K562 (cell line): ENCODE results near the gene CARD11. TPM values are rescaled to one million over a fixed set of nuclear protein-coding genes. Genes with fewer than 3 reads are reported as not detected.

Source experiments
- ATAC-seq: fragments of 200-7000 bp; cut with Tn5 transposase; 3 replicates; pipeline ENCODE4 v1.9.1; 2020; ENCODE audit warnings: moderate library complexity
- BruUV-seq: library from RNA; stranded (reverse); fragments of 400-500 nt; replicated peaks from 2 replicates; lab custom pipeline; 2021; lab: Mats Ljungman, UMichigan
- CTCF ChIA-PET: fragments of 300-600 bp; formaldehyde crosslinking; extraction: SDS; loops from one replicate; lab custom pipeline; 2021; ENCODE audit warnings: low intra/inter-chr PET ratio; lab: Yijun Ruan, JAX
- POLR2A ChIA-PET: fragments of 300-600, 350-650 bp; sonication (Branson Sonifier 250); formaldehyde crosslinking; extraction: SDS; loops from one replicate; lab custom pipeline; 2021; ENCODE audit warnings: antibody characterized with exemption, inconsistent platforms; lab: Yijun Ruan, JAX
- DNase-seq, 4 experiments: peaks; one replicate each; pipeline versions ENCODE4 v3.0.0 to v3.0.0-alpha.2; 2011 to 2018; ENCODE audit warnings: low spot score in 3 of 4, mixed read lengths in 3 of 4; ENCODE audit errors: extremely low read depth in 1 of 4
- FAIRE-seq: peaks from 2 replicates; lab custom pipeline; 2011; peaks lifted over from hg19 to GRCh38; lab: Jason Lieb, UNC
- H2AFZ ChIP-seq: 2 replicates; pipeline ENCODE4 v1.6.0; 2011; ENCODE audit warnings: low read depth, low read length, control low read depth, inconsistent platforms
- H3K27ac ChIP-seq: fragments of 200-600 bp; 3 replicates; pipeline ENCODE4 v1.8.0; 2011; ENCODE audit warnings: low read depth, mild to moderate bottlenecking, control low read depth, inconsistent platforms, low read length, moderate library complexity, mixed read lengths; ENCODE audit errors: extremely low read depth
- H3K27me3 ChIP-seq, 2 experiments: fragments of 300-600 bp in 1 of 2; 2 replicates in 1 of 2; 3 replicates in 1 of 2; pipeline versions ENCODE4 v1.6.0 to v1.8.0; 2011; ENCODE audit warnings: inconsistent platforms in 2 of 2, low read length in 2 of 2, mild to moderate bottlenecking in 1 of 2, mixed read lengths in 1 of 2, moderate library complexity in 1 of 2; ENCODE audit not compliant: control insufficient read depth in 2 of 2, insufficient read depth in 2 of 2
- H3K36me3 ChIP-seq: fragments of 300-600 bp; 3 replicates; pipeline ENCODE4 v1.8.0; 2011; ENCODE audit warnings: mild to moderate bottlenecking, low read length, inconsistent platforms; ENCODE audit not compliant: control insufficient read depth, insufficient read depth
- H3K4me1 ChIP-seq, 2 experiments: fragments of 200-600 bp in 1 of 2; replicated peaks in 1 of 2; 2 replicates in 1 of 2; 3 replicates in 1 of 2; pipeline versions ENCODE4 v1.5.1 to v1.8.0; 2011; ENCODE audit warnings: inconsistent platforms in 2 of 2, low read length in 2 of 2, mild to moderate bottlenecking in 1 of 2, mixed read lengths in 1 of 2, moderate library complexity in 1 of 2; ENCODE audit not compliant: control insufficient read depth in 2 of 2, insufficient read depth in 2 of 2
- H3K4me2 ChIP-seq: 2 replicates; pipeline ENCODE4 v1.6.1; 2011; ENCODE audit warnings: low read length, control low read depth, inconsistent platforms, mixed read lengths; ENCODE audit not compliant: insufficient read depth
- H3K4me3 ChIP-seq: fragments of 200-600 bp; sonication (generic), shearing (Covaris generic); 2 replicates; pipeline ENCODE4 v1.5.1; 2016; ENCODE audit warnings: control low read depth, inconsistent platforms
- H3K79me2 ChIP-seq: fragments of 200-600 bp; 3 replicates; pipeline ENCODE4 v1.8.0; 2011; ENCODE audit warnings: low read length, inconsistent platforms; ENCODE audit not compliant: control insufficient read depth, insufficient read depth
- H3K9ac ChIP-seq, 2 experiments: 2 replicates each; pipeline versions ENCODE4 v1.6.0 to v1.6.1; 2011; ENCODE audit warnings: low read depth in 2 of 2, low read length in 2 of 2, control low read depth in 1 of 2, inconsistent platforms in 1 of 2, mild to moderate bottlenecking in 1 of 2, mixed read lengths in 1 of 2; ENCODE audit not compliant: insufficient read depth in 1 of 2
- H3K9me1 ChIP-seq: one replicate; pipeline ENCODE4 v1.6.0; 2011; ENCODE audit warnings: inconsistent platforms, mild to moderate bottlenecking, low read length, moderate library complexity; ENCODE audit not compliant: control insufficient read depth, insufficient read depth
- H3K9me3 ChIP-seq: replicated peaks from 2 replicates; pipeline ENCODE4 v1.5.1; 2011; ENCODE audit warnings: low read depth, low read length, inconsistent platforms; ENCODE audit not compliant: control insufficient read depth, insufficient read depth
- H4K20me1 ChIP-seq: replicated peaks from 2 replicates; pipeline ENCODE4 v1.6.1; 2011; ENCODE audit warnings: low read length, inconsistent platforms, mixed read lengths; ENCODE audit not compliant: control insufficient read depth, insufficient read depth
- BACH1 ChIP-seq: fragments of 200-800 bp; sonication (Bioruptor generic); IDR thresholded peaks from 2 replicates; pipeline ENCODE4 v1.6.1; 2016; ENCODE audit warnings: missing genetic modification characterization, missing compliant biosample characterization
- CBX8 ChIP-seq: fragments of 200-600 bp; sonication (generic); IDR thresholded peaks from 2 replicates; pipeline ENCODE4 v1.6.1; 2012; ENCODE audit warnings: borderline replicate concordance, mixed run types, low read depth, mild to moderate bottlenecking, moderate library complexity, mixed read lengths, low read length, control low read depth, inconsistent platforms; ENCODE audit not compliant: poor library complexity, severe bottlenecking; ENCODE audit errors: extremely low read depth
- DACH1 ChIP-seq: fragments of 450-650 bp; IDR thresholded peaks from 2 replicates; pipeline ENCODE4 v1.6.1; 2018; ENCODE audit not compliant: partially characterized antibody
- E2F1 ChIP-seq: sonication (generic); formaldehyde crosslinking; IDR thresholded peaks from 2 replicates; pipeline ENCODE4 v1.8.1; 2023; ENCODE audit warnings: mild to moderate bottlenecking, missing genetic modification reagents, moderate library complexity
- HBP1 ChIP-seq: fragments of 450-650 bp; formaldehyde crosslinking; IDR thresholded peaks from 2 replicates; pipeline ENCODE4 v1.4.0; 2022; ENCODE audit warnings: missing genetic modification characterization
- IRF2 ChIP-seq: sonication (generic); formaldehyde crosslinking; IDR thresholded peaks from 2 replicates; pipeline ENCODE4 v1.8.1; 2022; ENCODE audit warnings: mild to moderate bottlenecking, missing genetic modification reagents
- KLF1 ChIP-seq: fragments of 450-650 bp; IDR thresholded peaks from 2 replicates; pipeline ENCODE4 v1.6.1; 2016; ENCODE audit warnings: missing genetic modification characterization, missing compliant biosample characterization
- MYBL2 ChIP-seq, 2 experiments: fragments of 450-650 bp in 1 of 2; sonication (generic) in 1 of 2; formaldehyde crosslinking in 1 of 2; IDR thresholded peaks; 2 replicates each; pipeline versions ENCODE4 v1.6.1 to v1.8.1; 2017 to 2022; ENCODE audit warnings: borderline replicate concordance in 1 of 2, inconsistent platforms in 1 of 2, low read depth in 1 of 2, mild to moderate bottlenecking in 1 of 2, missing genetic modification reagents in 1 of 2, moderate library complexity in 1 of 2
- NFIC ChIP-seq: fragments of 450-650 bp; IDR thresholded peaks from 2 replicates; pipeline ENCODE4 v1.6.1; 2017; ENCODE audit warnings: mild to moderate bottlenecking, inconsistent platforms
- POU5F1 ChIP-seq: fragments of 150-350 bp; IDR thresholded peaks from 2 replicates; pipeline ENCODE4 v1.6.1; 2014; ENCODE audit warnings: borderline replicate concordance, low read length, low read depth, mild to moderate bottlenecking; ENCODE audit not compliant: partially characterized antibody
- PRPF4 ChIP-seq: fragments of 200-400 bp; formaldehyde crosslinking; IDR thresholded peaks from one replicate; pipeline ENCODE4 v1.6.1; 2017; ENCODE audit warnings: low read length, low read depth, mild to moderate bottlenecking; ENCODE audit not compliant: insufficient read depth, poor library complexity, severe bottlenecking
- TCF3 ChIP-seq: sonication (generic); formaldehyde crosslinking; IDR thresholded peaks from 2 replicates; pipeline ENCODE4 v1.4.0; 2020; ENCODE audit warnings: mild to moderate bottlenecking, missing genetic modification reagents
- TEAD2 ChIP-seq: fragments of 450-650 bp; IDR thresholded peaks from 2 replicates; pipeline ENCODE4 v1.6.1; 2016; ENCODE audit warnings: missing genetic modification characterization, control low read depth, missing compliant biosample characterization
- TGIF2 ChIP-seq: sonication (generic); formaldehyde crosslinking; IDR thresholded peaks from 2 replicates; pipeline ENCODE4 v1.8.1; 2022; ENCODE audit warnings: mild to moderate bottlenecking, missing genetic modification reagents, moderate library complexity
- THRB ChIP-seq: fragments of 450-650 bp; formaldehyde crosslinking; conservative IDR thresholded peaks from 2 replicates; pipeline ENCODE4 v1.4.0; 2022; ENCODE audit warnings: mild to moderate bottlenecking, missing genetic modification characterization
- XRCC4 ChIP-seq: IDR thresholded peaks from one replicate; pipeline ENCODE4 v1.6.1; 2011; ENCODE audit not compliant: insufficient read depth, insufficient read length; ENCODE audit errors: extremely low read depth
- ZNF311 ChIP-seq: fragments of 250-450 bp; sonication (Bioruptor Pico); IDR thresholded peaks from 2 replicates; pipeline ENCODE4 v1.4.0; 2020; ENCODE audit warnings: mild to moderate bottlenecking, moderate library complexity
- WGBS: fragments of 100-300 bp; shearing (Covaris generic); methylation state at CpG from one replicate; pipeline ENCODE4 v1.1.6; 2016; ENCODE audit warnings: low coverage, mixed read lengths; ENCODE audit not compliant: insufficient coverage; ENCODE audit errors: missing lambda C conversion rate; 5-methylcytosine and 5-hydroxymethylcytosine counted together
- in situ Hi-C: fragments of 300-500 bp; cut with MboI; formaldehyde crosslinking; loops from 4 replicates; pipeline ENCODE4 v1.15.0; 2018; ENCODE audit warnings: inconsistent platforms, mixed read lengths
- intact Hi-C: fragments of 100-400 bp; cut with micrococcal nuclease; formaldehyde crosslinking; loops from 2 replicates; pipeline ENCODE4 v1.14.2; 2022
- polyA plus RNA-seq, 8 experiments: library from polyadenylated mRNA; depleted of rRNA in 4 of 8; stranded (reverse) in 5 of 8; unstranded in 3 of 8; fragments of >200 nt; fragmentation: Nextera tagmentation in 2 of 8; fragmentation: Illumina TruSeq in 1 of 8; extraction: Ambion mirVana in 2 of 8; extraction: Trizol in 1 of 8; gene quantifications; 2 replicates each; pipeline versions ENCODE4 v1.2.1 to v1.2.3, GENCODE V29; 2011 to 2014; ENCODE audit warnings: inconsistent platforms in 1 of 8, missing spikeins in 1 of 8
- total RNA-seq, 7 experiments: library from RNA; depleted of rRNA in 6 of 7; stranded (reverse); fragments of >200 nt in 6 of 7; fragmentation: Illumina TruSeq in 2 of 7; extraction: Trizol in 2 of 7; gene quantifications; 2 replicates each; pipeline versions ENCODE4 v1.2.1 to v1.2.3, GENCODE V29; 2011 to 2021; ENCODE audit warnings: low replicate concordance in 1 of 7

The CARD11 gene
- total and polyA plus RNA-seq, 9 of the 15 experiments (the other 6 are each of a cell fraction or from before 2014, with no cell fraction given) = 0.07 to 12.8 (median 5.7) TPM

- 72% methylated on average over 10 of the region's 14 CpGs for WGBS
- FAIRE-seq = peak; percentile 11
- no peak for TF ChIP-seq TEAD2
- peak; percentile 44 for TF ChIP-seq DACH1
- no peak for TF ChIP-seq HBP1
- TF ChIP-seq TCF3 (CRISPR knock-in tag) = peak; percentile 62
- TF ChIP-seq MYBL2 (IDR thresholded peaks at IDR 0.05; ENCODE audit: low read depth) = no peak
- TF ChIP-seq MYBL2 (CRISPR knock-in tag; IDR thresholded peaks at IDR 0.05; ENCODE audit: borderline replicate concordance) = no peak
- no peak for TF ChIP-seq XRCC4
- no peak for TF ChIP-seq CBX8
- no peak for TF ChIP-seq TGIF2
- no peak for TF ChIP-seq POU5F1
- TF ChIP-seq THRB (CRISPR knock-in tag) = no peak
- no peak for TF ChIP-seq E2F1
- TF ChIP-seq KLF1 (tag) = no peak
- TF ChIP-seq BACH1 (tag) = no peak
- no peak for TF ChIP-seq PRPF4
- TF ChIP-seq IRF2 (CRISPR knock-in tag) = no peak
- no peak for TF ChIP-seq ZNF311 (CRISPR knock-in tag)
- 0 out of 2 replicates have a peak, but pooled peaks have one; percentile 31 for TF ChIP-seq NFIC
Measured at GRCh38 chr7:2959828-2960599, 83.7 kb downstream of the CARD11 start.

More at GRCh38 chr7:2959828-2960599, 83.7 kb downstream of the CARD11 start:
- intact Hi-C loops = loop anchor here (5.0 kb wide), 1 partner anchor 82 kb away; the partner anchor contains the start of gene CARD11
- Histone ChIP-seq H3K4me2 (no peak overlapping the region), H3K36me3 (0 out of 3 replicates have a peak, but pooled peaks cover 6% of the 10 kb centered on the region), H4K20me1 (no peaks in the 10 kb centered on the region), H3K4me3 (no peak overlapping the region), H3K27ac (peak overlapping the region; percentile 16; the same call in 1 of the 3 replicates), H3K9ac (no peak overlapping the region), H3K4me1 (peaks cover 40 to 48% of the 10 kb centered on the region in 2 experiments), H3K27me3 (no peaks in the 10 kb centered on the region), H3K9me1 (no peaks in the 10 kb centered on the region), H3K79me2 (no peaks in the 10 kb centered on the region), H2AFZ (peak overlapping the region; percentile 62; the same call in 1 of the 2 replicates), H3K9me3 (no peaks in the 10 kb centered on the region)
- in situ Hi-C loops = no loop called here
- CTCF ChIA-PET = no interaction called here
- ATAC-seq = no peak
- peak in 1 of 4 experiments; percentile 27 for DNase-seq
- BruUV-seq = no TSS peak
- POLR2A ChIA-PET = interaction anchor here (0.5 to 0.7 kb wide), 2 partner anchors 13 to 403 kb away, joined by 3 to 4 read pairs; no protein-coding TSS in a partner anchor
